Suprapubic skin (tissue), 4 donors: Measurements from ENCODE around the gene CNKSR1. TPM values are rescaled to one million over a fixed set of nuclear protein-coding genes. Genes with fewer than 3 reads are reported as not detected.

Source experiments
- DNase-seq, 2 donors: peaks; one replicate each; pipeline ENCODE4 v3.0.0-alpha.2; 2019; ENCODE audit warnings: low spot score in 2 of 2
- H3K27ac ChIP-seq: fragments of 200-600 bp; sonication (generic); one replicate; pipeline ENCODE4 v1.5.1; 2019
- H3K27me3 ChIP-seq: fragments of 200-600 bp; sonication (generic); one replicate; pipeline ENCODE4 v1.5.1; 2019
- H3K36me3 ChIP-seq: fragments of 200-600 bp; sonication (generic); one replicate; pipeline ENCODE4 v1.5.1; 2019
- H3K4me1 ChIP-seq: fragments of 200-600 bp; sonication (generic); one replicate; pipeline ENCODE4 v1.5.1; 2019
- H3K4me3 ChIP-seq: fragments of 200-600 bp; sonication (generic); one replicate; pipeline ENCODE4 v1.5.1; 2019; ENCODE audit warnings: mild to moderate bottlenecking
- H3K9me3 ChIP-seq: fragments of 200-600 bp; sonication (generic); one replicate; pipeline ENCODE4 v1.5.1; 2019
- EP300 ChIP-seq: sonication (generic); formaldehyde crosslinking; IDR thresholded peaks from one replicate; pipeline ENCODE4 v1.6.1; 2017; ENCODE audit warnings: antibody characterized with exemption
- POLR2A ChIP-seq, 2 donors: fragments of 450-650 bp; IDR thresholded peaks; one replicate each; pipeline ENCODE4 v1.6.1; 2017; ENCODE audit warnings: antibody characterized with exemption in 2 of 2, mild to moderate bottlenecking in 2 of 2, moderate library complexity in 2 of 2
- POLR2AphosphoS5 ChIP-seq, 3 donors: sonication (generic); formaldehyde crosslinking; IDR thresholded peaks; one replicate each; pipeline ENCODE4 v1.6.1; 2017; ENCODE audit warnings: antibody characterized with exemption in 3 of 3
- WGBS: methylation state at CpG from one replicate; pipeline ENCODE4 v1.1.5; 2018; 5-methylcytosine and 5-hydroxymethylcytosine counted together
- total RNA-seq, 4 donors: library from RNA; depleted of rRNA; stranded (reverse); fragments of >200 nt; gene quantifications; one replicate each; pipeline ENCODE4 v1.1.0, GENCODE V29; 2016
- TF ChIP-seq, protein P1 (sequence below), 2 donors: fragments of 200-600 bp in 1 of 2; fragments of 450-650 bp in 1 of 2; sonication (generic) in 1 of 2; IDR thresholded peaks; one replicate each; pipeline ENCODE4 v1.5.1; 2016 to 2019; ENCODE audit warnings: antibody characterized with exemption in 2 of 2, mild to moderate bottlenecking in 1 of 2, moderate library complexity in 1 of 2

Gene CNKSR1
- total RNA-seq, 4 donors from 2014 or later, result 45.6 to 91.2 (median 53.7) TPM

DNA sequence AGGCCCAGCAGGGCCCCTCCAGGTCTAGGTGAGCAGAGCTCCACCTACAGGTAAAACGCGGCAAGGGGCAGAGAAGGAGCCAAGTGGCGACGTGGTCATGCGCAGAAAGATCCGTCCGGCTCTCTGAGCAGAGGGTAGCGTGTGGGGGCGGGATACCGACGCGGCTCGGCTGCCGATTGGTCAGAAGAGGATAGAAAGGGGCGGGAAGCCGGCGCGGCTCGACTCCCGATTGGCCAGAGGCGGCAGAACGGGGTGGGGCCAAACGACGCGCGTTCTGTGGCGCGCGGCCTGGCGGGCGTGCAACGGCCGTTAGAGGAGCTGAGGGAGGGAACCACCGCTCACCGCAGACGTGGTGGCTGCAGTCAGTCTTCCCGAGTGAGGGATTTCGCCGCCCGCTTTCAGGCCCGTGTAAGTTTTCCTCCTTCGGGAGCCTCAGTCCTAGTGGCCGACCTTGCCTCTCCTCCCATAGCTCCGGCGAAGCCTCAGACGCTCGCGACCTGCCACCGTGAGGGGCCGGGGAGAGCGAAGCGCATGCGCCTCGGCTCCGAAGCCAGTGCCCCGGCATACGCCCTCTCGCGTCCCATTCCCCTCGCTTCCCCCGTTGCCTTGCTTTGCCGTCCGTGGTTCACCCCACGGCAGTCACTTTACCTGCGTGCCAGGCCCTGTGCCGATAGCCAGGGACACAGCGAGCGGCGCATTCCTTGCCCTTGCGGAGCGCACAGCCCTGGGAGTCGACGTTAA, 56.8 kb downstream of the CNKSR1 start, which contains the start of gene CEP85:
Gene CEP85 (plus strand): TSS at position 298 of the 741 bp plus-strand sequence. CDS start 5,584 bp downstream, outside the sequence.
- Histone ChIP-seq H3K27me3 (no peaks in the 10 kb centered on the region), H3K9me3 (no peaks in the 10 kb centered on the region), H3K4me1 (peaks cover 26% of the 10 kb centered on the region), H3K4me3 (peak within 1 kb of the TSS; percentile 69), H3K36me3 (no peaks in the 10 kb centered on the region), H3K27ac (peak within 1 kb of the TSS; percentile 80)
- WGBS, result under 1% methylated on average over 34 of the region's 73 CpGs
- peak; percentile 98 to 100 for DNase-seq
- no peak for TF ChIP-seq EP300
- peak in 1 of 3 donors; percentile 55 for TF ChIP-seq POLR2AphosphoS5 (IDR thresholded peaks at IDR 0.05)
- TF ChIP-seq, protein P1, sequence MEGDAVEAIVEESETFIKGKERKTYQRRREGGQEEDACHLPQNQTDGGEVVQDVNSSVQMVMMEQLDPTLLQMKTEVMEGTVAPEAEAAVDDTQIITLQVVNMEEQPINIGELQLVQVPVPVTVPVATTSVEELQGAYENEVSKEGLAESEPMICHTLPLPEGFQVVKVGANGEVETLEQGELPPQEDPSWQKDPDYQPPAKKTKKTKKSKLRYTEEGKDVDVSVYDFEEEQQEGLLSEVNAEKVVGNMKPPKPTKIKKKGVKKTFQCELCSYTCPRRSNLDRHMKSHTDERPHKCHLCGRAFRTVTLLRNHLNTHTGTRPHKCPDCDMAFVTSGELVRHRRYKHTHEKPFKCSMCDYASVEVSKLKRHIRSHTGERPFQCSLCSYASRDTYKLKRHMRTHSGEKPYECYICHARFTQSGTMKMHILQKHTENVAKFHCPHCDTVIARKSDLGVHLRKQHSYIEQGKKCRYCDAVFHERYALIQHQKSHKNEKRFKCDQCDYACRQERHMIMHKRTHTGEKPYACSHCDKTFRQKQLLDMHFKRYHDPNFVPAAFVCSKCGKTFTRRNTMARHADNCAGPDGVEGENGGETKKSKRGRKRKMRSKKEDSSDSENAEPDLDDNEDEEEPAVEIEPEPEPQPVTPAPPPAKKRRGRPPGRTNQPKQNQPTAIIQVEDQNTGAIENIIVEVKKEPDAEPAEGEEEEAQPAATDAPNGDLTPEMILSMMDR (IDR thresholded peaks at IDR 0.05), result peak; percentile 17 to 88
- TF ChIP-seq POLR2A (IDR thresholded peaks at IDR 0.05), result no peak

DNA sequence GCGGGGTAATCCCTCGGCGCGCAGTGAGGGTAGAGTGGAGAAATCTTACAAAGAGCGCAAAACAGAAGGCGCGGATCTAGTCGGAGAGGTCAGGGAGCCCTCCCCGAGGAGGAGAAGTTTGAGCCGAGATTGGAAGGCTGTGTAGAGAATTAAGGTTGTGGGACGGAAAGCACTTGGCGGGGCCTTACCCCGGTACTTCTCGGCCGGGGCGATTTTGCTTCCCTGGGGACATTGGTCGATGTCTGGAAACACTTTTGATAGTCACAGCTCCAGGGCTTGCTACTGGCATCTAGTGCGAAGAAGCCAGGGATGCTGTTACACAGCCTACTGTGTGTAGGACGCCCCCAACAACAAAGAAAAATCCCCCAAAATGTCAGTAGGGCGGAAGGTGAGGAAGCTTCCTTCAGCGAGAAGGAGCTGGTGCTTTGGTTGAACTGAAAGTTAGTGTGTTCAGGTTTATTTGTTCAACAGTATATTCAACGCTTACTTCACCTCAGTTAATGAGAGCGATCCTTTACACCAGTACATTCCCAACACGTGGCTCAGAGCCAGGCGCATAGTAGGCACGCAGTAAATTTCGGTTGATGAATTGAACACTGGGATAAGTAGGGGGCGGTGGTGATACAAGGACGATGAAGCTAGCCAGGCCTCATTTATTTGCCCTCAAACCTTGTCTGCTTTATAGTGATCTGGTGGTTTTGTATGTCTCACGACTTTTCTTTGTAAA, 57.5 kb downstream of the CNKSR1 start:
- TF ChIP-seq POLR2AphosphoS5 (IDR thresholded peaks at IDR 0.05), result no peak
- TF ChIP-seq POLR2A (IDR thresholded peaks at IDR 0.05), result no peak
- TF ChIP-seq EP300, result no peak
- TF ChIP-seq, protein P1 (IDR thresholded peaks at IDR 0.05), result no peak
- DNase-seq, result no peak
- WGBS, result 4% methylated on average over 26 of the region's 30 CpGs

DNA sequence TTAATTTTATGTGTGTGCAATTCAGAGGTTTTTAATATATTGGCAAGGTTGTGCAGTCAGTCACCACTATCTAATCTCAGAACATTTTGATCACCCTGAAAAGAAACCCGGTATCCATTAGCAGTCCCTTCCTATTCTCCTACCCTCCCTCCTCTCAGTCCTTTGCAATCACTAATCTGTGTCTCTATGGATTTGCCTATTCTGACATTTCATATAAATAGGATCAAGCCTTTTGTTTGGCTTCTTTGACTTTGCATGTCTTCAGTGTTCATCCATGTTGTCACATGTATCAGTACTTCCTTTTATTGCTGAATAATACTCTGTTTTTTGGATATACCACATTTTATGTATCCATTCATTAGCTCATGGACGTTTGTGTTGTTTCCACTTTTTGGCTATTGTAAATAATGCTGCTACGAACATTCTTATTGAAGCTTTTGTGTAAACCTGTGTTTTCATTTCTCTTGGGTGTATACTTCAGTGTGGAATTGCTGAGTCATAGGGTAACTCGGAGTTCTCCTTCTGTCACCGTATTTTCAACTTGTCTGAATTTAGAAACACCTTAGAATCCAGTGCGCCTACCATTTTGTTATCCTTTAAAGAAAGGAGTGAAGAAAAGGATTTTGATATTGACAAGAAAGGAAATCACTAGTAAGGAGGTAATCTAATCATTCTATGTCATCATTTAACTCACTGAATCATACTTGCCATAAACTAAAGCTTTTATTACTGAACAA, 60.1 kb downstream of the CNKSR1 start:
- 57% methylated on average over 6 of the region's 6 CpGs for WGBS
- H3K4me3 ChIP-seq, result no peak overlapping the region
- H3K4me1 ChIP-seq, result peaks cover 26% of the 10 kb centered on the region
- no peak overlapping the region for H3K27ac ChIP-seq
- H3K36me3 ChIP-seq, result no peaks in the 10 kb centered on the region
- no peaks in the 10 kb centered on the region for H3K9me3 ChIP-seq
- DNase-seq, result no peak
- H3K27me3 ChIP-seq, result no peaks in the 10 kb centered on the region
- TF ChIP-seq POLR2A (IDR thresholded peaks at IDR 0.05) (no peak), EP300 (no peak), POLR2AphosphoS5 (IDR thresholded peaks at IDR 0.05) (no peak)
- TF ChIP-seq, protein P1 (IDR thresholded peaks at IDR 0.05), result no peak

More for the DNA sequence above, 57.5 kb downstream of the CNKSR1 start:
- peak overlapping the region; percentile 69 for H3K4me3 ChIP-seq
- H3K4me1 ChIP-seq, result peaks cover 26% of the 10 kb centered on the region
- H3K27me3 ChIP-seq, result no peaks in the 10 kb centered on the region
- no peaks in the 10 kb centered on the region for H3K9me3 ChIP-seq
- H3K36me3 ChIP-seq, result no peaks in the 10 kb centered on the region
- H3K27ac ChIP-seq, result peak overlapping the region; percentile 80

Other genes starting within 250 kb of the CNKSR1 start
- 10 to 100 TPM; 16.6 to 31.3 (median 20.0) TPM for gene PAFAH2, start 179.4 kb upstream of the CNKSR1 start, total RNA-seq
- 1 to 10 TPM; 1.6 to 9.5 (median 4.2) TPM for gene EXTL1, start 155.7 kb upstream of the CNKSR1 start, total RNA-seq
- 1 to 10 TPM in 2 of 4 donors, under 1 TPM in 2; 0.15 to 2.0 (median 1.1) TPM for gene SLC30A2, start 131.4 kb upstream of the CNKSR1 start, total RNA-seq
- 1 to 10 TPM in 3 of 4 donors, under 1 TPM in 1; 0.42 to 2.4 (median 1.5) TPM for gene TRIM63, start 109.9 kb upstream of the CNKSR1 start, total RNA-seq
- gene PDIK1L, start 65.7 kb upstream of the CNKSR1 start, total RNA-seq, result 10 to 100 TPM in 2 of 4 donors, 1 to 10 TPM in 2; 9.1 to 14.1 (median 10.0) TPM
- gene FAM110D, start 18.4 kb upstream of the CNKSR1 start, total RNA-seq, result 1 to 10 TPM; 2.4 to 3.6 (median 2.7) TPM
- not detected for gene C1orf232, start 8.5 kb upstream of the CNKSR1 start, total RNA-seq
- 10 to 100 TPM; 15.3 to 53.4 (median 28.3) TPM for gene ZNF593, start 7.6 kb upstream of the CNKSR1 start, total RNA-seq
- gene ZNF593OS, start 5.7 kb upstream of the CNKSR1 start, total RNA-seq, result not detected
- gene CATSPER4, start 13.1 kb downstream of the CNKSR1 start, total RNA-seq, result not detected
- gene CEP85, start 56.7 kb downstream of the CNKSR1 start, total RNA-seq, result 10 to 100 TPM; 18.2 to 27.8 (median 18.7) TPM
- gene SH3BGRL3, start 102.6 kb downstream of the CNKSR1 start, total RNA-seq, result 100 to 1,000 TPM in 1 of 4 donors, 10 to 100 TPM in 3; 53.5 to 104 (median 92.8) TPM
- gene UBXN11, start 129.1 kb downstream of the CNKSR1 start, total RNA-seq, result 10 to 100 TPM in 2 of 4 donors, 1 to 10 TPM in 2; 3.2 to 19.1 (median 9.1) TPM
- gene CD52, start 140.5 kb downstream of the CNKSR1 start, total RNA-seq, result 10 to 100 TPM in 1 of 4 donors, 1 to 10 TPM in 3; 2.3 to 11.4 (median 9.9) TPM
- 10 to 100 TPM; 47.8 to 96.9 (median 62.8) TPM for gene CRYBG2, start 176.6 kb downstream of the CNKSR1 start, total RNA-seq
- not detected for gene ZNF683, start 195.3 kb downstream of the CNKSR1 start, total RNA-seq
- not detected for gene LIN28A, start 233.3 kb downstream of the CNKSR1 start, total RNA-seq